Astrocyte of the spinal cord (primary cell): ENCODE measurements around the gene C17orf58.
"Not testable (repeated sequence)": the region's sequence is repeated elsewhere in the genome, so short reads cannot be mapped to it uniquely, and the experiment has no call there.

Experiments used
- DNase-seq: peaks from one replicate; pipeline ENCODE4 v3.0.0; 2011; ENCODE audit warnings: low read depth, low spot score
- H3K4me3 ChIP-seq: 2 replicates; pipeline ENCODE4 v1.5.1; 2011; ENCODE audit warnings: low read depth, mild to moderate bottlenecking, low read length, moderate library complexity
- in situ Hi-C: cut with HindIII; loops from 2 replicates; pipeline ENCODE4 v1.10.0; 2017; ENCODE audit warnings: low sequenced_read_pairs
- TF ChIP-seq, protein P1 (sequence below): IDR thresholded peaks from 2 replicates; pipeline ENCODE4 v1.5.1; 2012; ENCODE audit warnings: low read depth, mild to moderate bottlenecking, low read length, inconsistent platforms

Gene C17orf58

DNA sequence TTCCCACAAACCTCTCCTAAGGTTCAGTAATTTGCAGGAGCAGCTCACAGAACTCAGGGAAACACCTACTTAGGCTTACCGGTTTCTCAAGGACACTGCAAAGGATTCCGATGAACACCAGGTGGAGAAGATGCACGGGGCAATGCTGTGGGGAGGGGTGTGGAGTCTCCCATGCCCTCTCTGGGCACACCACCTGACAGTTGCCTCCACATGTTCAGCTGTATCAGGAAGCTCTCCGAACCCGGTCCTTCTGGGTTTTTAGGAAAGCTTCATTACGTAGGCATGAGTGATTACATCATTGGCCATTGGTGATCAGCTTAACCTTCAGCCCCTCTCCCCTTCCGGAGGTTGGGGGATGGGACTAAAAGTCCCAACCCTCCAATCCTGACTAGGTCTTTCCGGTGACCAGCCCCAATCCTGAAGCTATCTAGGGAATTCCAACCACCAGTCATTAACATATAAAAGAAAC lies 21.6 kb downstream of the C17orf58 start:
- TF ChIP-seq, protein P1, sequence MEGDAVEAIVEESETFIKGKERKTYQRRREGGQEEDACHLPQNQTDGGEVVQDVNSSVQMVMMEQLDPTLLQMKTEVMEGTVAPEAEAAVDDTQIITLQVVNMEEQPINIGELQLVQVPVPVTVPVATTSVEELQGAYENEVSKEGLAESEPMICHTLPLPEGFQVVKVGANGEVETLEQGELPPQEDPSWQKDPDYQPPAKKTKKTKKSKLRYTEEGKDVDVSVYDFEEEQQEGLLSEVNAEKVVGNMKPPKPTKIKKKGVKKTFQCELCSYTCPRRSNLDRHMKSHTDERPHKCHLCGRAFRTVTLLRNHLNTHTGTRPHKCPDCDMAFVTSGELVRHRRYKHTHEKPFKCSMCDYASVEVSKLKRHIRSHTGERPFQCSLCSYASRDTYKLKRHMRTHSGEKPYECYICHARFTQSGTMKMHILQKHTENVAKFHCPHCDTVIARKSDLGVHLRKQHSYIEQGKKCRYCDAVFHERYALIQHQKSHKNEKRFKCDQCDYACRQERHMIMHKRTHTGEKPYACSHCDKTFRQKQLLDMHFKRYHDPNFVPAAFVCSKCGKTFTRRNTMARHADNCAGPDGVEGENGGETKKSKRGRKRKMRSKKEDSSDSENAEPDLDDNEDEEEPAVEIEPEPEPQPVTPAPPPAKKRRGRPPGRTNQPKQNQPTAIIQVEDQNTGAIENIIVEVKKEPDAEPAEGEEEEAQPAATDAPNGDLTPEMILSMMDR: no peak
- H3K4me3 ChIP-seq: no peak overlapping the region
- no peak for DNase-seq
- in situ Hi-C loops: no loop called here

DNA sequence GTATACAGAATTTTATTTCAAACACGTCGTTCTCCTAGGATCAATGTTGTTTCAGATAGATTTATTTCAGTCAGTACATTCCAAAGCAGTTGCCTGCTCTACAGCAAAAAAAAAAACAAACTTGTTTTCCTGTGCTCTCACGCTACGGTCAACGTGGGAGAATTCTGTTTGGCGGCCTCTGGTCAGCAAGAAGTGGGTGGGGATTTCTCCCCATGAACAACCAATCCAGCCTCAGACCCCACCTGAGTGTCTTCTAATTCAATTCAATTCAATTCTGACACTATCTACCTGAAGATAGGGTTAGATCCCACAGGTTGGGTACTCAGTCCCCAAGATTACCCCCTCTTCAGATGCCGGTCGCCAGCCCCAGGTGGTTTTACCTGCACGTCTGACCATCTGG lies 22.1 kb downstream of the C17orf58 start:
- TF ChIP-seq, protein P1: no peak
- H3K4me3 ChIP-seq: no peak overlapping the region
- no peak for DNase-seq
- in situ Hi-C loops: no loop called here

DNA sequence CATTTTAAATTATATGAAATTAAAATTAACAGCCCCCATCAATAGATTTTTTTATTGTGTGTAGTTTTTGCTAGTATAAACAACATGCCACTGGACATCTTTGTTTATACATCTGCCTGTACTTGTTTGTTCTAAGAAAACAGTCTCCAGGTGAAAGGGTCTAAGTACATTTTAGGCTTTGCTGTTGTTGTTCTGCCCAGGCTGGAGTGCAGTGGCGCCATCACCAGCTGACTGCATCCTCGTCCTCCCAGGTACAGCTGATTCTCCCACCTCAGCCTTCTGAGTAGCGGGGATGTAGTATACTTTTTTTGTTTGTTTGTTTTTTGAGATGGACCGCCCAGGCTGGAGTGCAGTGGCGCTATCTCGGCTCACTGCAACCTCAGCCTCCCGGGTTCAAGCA lies 25.5 kb downstream of the C17orf58 start:
- DNase-seq: no peak
- TF ChIP-seq, protein P1: no peak
- in situ Hi-C loops: no loop called here
- H3K4me3 ChIP-seq: no peak overlapping the region

DNA sequence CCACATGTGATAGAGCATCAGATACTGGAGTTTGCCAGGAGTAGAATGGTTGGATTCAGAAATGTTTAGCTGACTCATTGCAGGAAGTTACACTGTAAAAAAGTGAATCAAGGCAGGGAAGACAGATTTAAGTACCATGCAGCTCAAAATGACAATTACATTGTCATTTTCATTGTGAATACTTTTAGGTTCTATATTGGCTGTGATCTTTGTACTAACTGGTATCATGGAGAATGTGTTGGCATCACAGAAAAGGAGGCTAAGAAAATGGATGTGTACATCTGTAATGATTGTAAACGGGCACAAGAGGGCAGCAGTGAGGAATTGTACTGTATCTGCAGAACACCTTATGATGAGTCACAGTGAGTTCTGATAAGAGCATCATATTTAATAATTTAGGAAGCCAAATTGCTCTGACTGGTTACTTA lies 33.1 kb downstream of the C17orf58 start:
- in situ Hi-C loops: not testable (repeated sequence)
- TF ChIP-seq, protein P1: peak; percentile 52

DNA sequence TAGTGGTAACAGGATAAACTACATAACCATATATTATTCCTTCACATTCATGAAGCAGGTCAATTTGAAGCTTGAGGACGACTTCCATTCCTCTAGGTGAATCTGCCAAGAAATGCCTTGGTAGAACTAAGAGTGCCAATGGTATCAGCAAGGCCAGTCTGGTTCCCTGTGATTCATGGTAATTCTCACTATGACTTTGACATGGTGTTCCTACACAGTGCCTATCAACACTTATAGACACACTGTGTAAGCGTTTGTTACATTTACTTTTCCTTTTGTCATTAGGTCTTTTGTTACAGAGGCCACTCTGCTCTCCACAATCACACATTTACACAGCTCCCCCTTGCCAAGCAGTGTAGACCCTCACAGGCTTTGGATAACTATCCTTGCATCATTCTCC lies 34.1 kb downstream of the C17orf58 start:
- in situ Hi-C loops, H3K4me3 ChIP-seq, DNase-seq: not testable (repeated sequence)

More for the DNA sequence above, 33.1 kb downstream of the C17orf58 start:
- H3K4me3 ChIP-seq: not testable (repeated sequence)
- peak; percentile 65 for DNase-seq

DNA sequence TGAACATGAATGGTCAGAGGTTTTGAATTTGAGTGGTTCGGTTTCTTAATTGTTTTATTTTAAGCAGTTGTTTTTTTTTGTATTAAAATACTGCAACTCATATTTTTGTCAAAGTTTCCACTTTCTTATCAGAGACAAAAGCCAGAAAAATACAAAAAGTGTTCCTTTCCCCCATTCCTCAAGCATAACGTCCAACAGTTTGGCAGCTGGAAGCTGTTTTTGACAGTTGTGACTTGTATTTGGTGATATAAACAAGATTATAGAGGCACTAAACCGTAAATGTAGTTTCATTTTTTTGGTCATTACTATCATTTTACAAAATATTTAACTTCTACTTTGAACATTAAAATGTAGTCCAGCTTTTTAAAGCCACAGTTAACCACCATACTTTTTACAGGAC lies 36.0 kb downstream of the C17orf58 start:
- in situ Hi-C loops, H3K4me3 ChIP-seq, DNase-seq: not testable (repeated sequence)

DNA sequence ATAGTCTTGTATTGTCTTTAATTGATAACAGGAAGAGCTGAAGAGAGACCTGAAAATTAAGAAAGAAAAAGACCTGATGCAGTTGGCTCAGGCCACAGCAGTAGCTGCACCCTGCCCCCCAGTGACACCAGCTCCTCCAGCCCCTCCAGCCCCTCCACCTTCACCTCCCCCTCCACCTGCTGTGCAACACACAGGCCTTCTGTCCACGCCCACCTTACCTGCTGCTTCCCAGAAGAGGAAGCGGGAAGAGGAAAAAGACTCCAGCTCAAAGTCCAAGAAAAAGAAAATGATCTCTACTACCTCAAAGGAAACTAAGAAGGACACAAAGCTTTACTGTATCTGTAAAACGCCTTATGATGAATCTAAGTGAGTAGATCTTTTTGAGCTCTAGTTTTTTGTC lies 36.8 kb downstream of the C17orf58 start:
- no peak for DNase-seq
- in situ Hi-C loops: no loop called here
- no peak overlapping the region for H3K4me3 ChIP-seq
- TF ChIP-seq, protein P1: no peak

DNA sequence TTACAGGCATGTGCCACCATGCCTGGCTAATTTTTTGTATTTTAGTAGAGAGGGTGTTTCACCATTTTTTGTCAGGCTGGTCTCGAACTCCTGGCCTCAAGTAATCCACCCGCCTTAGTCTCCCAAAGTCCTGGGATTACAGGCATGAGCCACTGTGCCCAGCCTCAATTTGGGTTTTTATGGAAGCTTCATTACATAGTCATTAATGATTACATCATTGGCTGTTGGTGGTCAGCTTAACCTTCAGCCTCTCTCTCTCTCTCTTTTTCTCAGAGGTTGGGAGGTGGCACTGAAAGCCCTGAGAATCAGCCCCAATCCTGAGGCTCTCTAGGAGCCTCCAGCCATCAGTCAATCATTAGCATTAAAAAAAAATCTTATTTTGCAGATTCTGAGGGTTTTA lies 45.3 kb downstream of the C17orf58 start:
- in situ Hi-C loops: no loop called here

More for the DNA sequence above, 45.3 kb downstream of the C17orf58 start:
- H3K4me3 ChIP-seq: no peak overlapping the region
- no peak for DNase-seq
- TF ChIP-seq, protein P1: no peak
